IPS-11a (cell line): ENCODE results near the gene RAB43.

ENCODE experiments used
- H3K4me3 ChIP-seq: one replicate; pipeline ENCODE4 v1.5.1; 2013; ENCODE audit warnings: low read depth, low read length, control low read depth

The RAB43 gene

DNA sequence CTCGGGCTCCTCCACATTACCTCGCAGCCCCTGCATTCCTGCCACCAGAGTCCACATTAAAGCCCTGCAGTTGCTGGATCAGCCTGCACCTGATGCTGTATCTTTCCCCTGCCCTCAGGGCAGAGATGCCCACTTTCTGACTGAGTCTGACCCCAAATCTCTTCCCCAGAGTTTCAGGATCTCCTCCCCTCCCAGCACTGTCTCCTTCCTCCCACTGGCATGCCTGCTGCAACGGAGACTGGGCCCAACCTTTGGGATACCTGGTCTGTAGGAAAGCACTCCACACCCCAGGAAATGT, 81.6 kb downstream of the RAB43 start:
- no peak overlapping the region for H3K4me3 ChIP-seq

DNA sequence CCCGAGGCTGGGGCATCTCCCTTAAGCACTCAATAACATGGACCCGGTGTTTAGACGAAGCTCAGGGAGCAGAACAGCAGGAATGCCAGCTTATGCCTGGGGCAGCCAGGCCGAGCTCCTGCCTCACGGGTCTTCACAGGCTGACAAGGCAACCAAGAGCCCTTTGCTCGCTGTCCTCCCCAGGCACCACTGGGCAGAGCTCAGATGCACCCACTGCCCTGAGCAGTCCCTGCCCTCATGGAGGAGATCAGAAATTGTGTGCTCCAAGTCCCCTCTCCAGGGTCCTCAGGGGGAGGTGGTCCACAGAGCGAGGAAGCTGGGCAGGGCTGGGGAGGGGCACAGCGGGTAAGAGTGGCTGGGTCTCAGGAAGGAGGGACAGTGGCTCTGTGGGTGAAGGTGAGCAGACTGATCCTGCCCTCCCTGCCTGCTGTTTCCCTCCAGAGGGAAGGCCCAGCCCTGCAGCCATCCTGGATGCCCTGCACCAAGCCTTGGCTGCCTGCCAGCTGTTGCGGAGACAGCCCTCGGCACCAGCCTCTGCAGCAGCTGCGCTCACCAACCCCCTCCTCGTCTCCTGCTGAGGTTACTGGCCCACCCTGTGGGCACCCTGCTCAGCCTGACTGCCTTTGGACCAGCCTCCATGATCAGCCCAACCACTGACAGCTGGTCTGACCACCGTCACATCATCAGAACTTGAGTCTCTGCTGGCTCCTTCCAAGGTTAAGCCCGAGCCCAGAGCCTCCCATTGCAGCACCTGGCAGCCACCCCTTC, 82.1 kb downstream of the RAB43 start:
- no peak overlapping the region for H3K4me3 ChIP-seq

DNA sequence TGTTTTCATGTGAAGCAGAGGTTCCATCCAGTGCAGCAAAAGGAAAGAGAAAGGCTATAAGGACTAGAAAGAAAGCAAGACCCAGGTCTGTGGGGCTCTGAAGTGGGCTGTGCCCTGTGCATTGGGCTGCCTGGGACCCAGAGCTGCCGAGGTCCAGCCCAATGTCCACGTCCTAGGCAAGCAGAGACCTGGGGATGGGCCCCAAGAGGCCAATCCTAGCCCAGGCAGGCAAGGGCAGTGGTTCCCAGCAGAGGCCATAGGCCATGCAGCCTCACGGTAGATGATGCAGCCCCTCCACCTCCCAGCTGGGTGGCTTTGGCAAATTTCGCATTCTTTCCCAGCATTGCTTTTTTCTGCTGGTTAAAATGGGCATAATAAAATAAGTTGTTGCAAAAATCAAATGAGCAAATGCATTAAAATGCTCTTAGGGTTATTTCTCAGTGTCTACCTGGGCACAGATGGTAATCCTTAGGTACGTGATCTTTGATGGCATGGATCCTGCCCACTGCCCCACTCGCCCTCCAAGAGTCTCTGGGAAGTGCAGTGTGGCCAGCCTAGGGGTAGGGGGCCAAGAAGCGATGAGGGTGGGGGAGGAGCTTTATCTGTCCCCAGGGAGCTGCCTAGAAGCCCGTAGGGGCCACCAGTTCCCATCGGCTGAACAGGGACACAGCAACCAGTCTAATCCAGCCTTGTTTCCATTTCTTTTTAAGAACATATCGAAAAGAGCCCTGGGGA, 83.3 kb downstream of the RAB43 start:
- no peak overlapping the region for H3K4me3 ChIP-seq
